ENCODE results near the gene L3MBTL4. TPM values are rescaled to one million over a fixed set of nuclear protein-coding genes. Genes with fewer than 3 reads are reported as not detected.

The L3MBTL4 gene
- polyA plus RNA-seq, 3 donors, result 4.7 to 5.7 (median 5.1) TPM

DNA sequence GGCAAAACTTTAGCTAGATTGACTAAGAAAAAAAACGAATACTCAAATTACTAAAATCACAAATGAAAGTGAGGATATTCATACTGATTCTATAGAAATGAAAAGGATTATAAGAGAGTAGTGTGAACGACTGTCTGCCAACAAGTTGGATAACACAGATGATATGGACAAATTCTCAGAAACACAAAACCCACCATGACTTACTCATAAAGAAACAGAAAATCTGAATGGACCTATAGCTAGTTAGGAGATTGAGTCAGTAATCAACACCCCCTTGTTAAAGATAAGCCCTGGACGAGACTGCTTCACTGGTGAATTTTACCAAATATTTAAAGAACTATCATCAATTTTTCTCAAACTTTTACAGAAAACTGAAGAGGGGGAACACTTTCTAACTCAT, 410.6 kb downstream of the L3MBTL4 start:
- no peak for DNase-seq (ENCODE audit: low read depth in 3 of 3, low spot score in 2 of 3)

DNA sequence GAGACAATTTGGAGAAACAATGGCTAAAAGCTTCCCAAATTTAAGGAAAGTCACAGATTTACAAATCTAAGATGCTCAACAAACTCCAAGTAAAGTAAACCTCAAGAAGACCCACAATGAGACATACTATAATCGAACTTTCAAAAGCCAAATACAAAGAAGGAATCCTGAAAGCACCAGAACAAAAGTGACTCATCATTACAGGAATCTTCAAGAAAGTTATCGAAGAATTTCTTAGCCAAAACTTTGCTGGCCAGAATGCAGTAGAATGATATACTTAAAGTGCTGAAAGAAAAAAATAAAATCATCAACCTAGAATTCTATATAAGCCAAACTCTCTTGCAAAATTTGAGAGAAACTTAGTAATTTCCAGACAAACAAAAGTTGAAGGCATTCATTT, 412.8 kb downstream of the L3MBTL4 start:
- DNase-seq (ENCODE audit: low read depth in 3 of 3, low spot score in 2 of 3), result no peak

DNA sequence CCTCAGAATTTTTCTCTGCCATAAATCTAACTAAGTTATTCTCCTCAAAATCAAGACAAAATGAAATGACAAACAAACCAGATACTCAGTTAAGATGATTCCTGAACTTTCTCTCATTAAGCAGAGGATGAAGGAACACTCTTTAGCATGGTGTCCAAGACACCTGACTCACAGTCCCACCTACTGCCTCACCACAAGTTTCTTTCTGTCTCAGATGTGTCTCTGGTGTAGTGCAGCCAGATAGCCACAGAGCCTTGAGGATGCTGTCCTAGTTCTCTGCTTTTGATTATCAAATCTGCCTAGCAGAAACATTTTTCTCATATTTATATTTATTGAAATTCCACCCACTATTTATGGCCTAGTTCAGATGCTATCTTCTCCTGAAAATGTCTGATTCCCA, 415.8 kb downstream of the L3MBTL4 start:
- DNase-seq (ENCODE audit: low read depth in 3 of 3, low spot score in 2 of 3), result no peak

DNA sequence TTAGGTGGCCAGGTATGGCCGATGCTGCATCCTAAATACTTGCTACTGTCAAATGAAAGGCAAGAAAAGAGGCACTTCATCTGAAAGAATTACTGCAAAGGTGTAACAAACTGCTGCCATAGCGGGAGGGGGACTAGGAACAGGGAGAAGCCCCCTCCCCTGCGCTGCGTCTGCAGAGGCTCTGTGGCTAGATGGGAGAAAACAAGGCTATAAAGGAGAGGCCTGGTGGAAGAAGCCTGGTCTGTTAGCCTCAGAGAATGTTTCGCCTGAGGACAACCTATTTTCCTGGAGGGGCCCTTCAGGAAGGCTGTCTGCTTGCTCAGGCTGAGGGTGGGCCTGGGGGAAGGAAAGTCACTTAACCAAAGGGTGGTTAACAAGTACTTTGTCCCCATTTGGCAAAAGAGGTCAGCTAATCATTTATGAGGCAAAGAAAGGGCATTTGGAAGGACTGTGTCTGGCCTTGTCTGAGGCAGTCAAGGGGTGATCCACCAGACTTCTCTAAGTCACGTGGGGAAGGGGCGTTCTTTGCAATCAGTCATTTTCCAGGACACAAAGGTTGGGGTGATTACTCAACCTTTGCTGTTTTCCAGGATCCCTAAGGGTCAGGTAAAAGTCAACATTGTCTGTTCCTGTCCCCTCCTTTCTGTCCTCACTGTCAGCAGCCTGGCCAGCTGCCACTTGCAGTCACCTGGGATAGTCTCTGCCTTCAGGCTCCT, 416.4 kb downstream of the L3MBTL4 start:
- DNase-seq (ENCODE audit: low read depth in 3 of 3, low spot score in 2 of 3), result no peak

DNA sequence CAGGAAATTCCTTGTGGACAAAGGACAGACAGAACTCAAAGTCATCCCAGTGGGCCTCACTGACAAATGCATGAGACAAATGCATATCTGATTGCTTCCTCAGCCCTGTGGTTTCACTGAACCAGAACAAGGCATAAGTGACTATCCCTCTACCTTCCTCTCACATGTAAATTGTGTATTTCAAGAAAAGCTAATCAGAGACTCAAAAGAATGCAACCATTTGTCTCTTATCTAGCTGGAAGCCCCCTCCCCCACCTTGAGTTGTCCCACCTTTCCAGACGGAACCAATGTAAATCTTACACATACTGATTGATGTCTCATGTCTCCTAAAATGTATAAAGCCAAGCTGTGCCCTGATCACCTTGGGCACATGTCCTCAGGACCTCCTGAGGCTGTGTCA, 417.4 kb downstream of the L3MBTL4 start:
- no peak for DNase-seq (ENCODE audit: low read depth in 3 of 3, low spot score in 2 of 3)

DNA sequence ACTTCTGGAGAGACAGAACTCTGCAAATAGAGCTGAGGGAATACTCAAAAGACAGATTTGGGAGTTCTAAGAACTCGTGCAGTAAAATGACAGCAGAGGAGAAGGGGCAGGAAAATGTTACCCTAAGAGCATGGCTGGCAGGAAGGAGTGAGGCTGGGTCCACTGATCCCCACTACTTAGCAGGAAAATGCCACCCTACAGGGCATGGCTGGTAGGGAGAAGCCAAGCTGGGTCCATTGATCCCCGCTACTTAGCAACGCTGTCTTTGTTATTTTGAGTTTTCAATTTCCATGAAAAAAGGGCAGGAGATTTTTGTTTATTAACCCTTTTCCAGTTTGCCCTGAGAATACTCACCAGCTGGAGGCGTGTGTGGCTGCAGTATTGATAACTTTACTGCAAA, 419.1 kb downstream of the L3MBTL4 start:
- DNase-seq (ENCODE audit: low read depth in 3 of 3, low spot score in 2 of 3), result no peak

DNA sequence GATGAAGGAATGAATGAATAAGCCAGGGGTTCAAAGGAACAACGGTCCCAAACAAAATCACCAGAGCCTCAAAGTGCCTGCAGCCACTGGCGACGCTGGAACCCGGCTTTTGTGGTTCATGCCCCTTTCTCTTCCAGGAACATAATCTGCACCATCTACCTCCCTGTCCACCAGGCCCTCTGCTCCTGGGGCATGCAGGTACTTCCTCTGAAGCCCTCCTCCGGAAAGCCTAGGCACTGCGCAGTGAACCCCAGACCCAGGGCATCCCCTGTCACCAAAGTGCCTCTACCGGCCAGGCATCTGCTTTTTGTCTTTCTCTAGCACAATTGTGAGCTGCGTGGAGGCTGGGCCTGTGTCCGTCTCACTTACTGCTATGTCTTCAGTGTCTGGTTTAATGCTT, 420.8 kb downstream of the L3MBTL4 start:
- no peak for DNase-seq (ENCODE audit: low read depth in 3 of 3, low spot score in 2 of 3)

DNA sequence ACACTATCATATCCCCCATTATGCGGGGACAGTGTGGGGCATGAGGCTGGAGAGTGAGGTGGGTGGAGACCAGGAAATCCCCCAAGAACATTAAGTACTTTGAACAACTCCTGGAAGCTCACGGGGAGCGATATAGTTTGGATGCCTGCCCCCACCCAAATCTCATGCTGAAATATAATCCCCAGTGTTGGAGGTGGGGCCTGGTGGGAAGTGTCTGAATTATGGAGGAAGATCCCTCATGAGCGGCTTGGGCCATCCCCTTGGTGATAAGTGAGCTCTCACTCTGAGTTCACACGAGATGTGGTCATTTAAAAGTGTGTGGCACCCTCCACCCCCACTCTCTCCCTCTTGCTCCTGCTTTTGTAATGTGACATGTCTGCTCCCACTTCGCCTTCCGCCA, 422.3 kb downstream of the L3MBTL4 start:
- no peak for DNase-seq (ENCODE audit: low read depth in 3 of 3, low spot score in 2 of 3)

DNA sequence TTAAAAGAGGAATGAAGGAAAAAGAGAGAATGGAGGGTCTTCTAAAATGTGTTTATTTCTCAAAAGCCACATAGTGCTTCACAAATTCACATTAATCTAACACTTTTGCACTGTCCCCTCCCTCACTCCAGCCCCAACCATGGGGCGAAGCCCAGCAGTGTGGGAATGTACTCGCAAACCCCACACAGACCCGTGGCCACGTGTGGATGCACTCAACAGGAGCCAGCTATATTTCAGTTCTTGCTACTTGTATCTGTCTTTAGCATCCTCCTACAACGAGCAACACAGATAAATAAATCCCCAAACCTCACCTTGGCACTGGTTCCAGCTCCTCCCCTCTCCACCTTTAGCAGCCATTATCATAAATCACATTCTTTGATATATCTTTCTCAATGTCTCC, 427.5 kb downstream of the L3MBTL4 start:
- no peak for DNase-seq (ENCODE audit: low read depth in 3 of 3, low spot score in 2 of 3)

DNA sequence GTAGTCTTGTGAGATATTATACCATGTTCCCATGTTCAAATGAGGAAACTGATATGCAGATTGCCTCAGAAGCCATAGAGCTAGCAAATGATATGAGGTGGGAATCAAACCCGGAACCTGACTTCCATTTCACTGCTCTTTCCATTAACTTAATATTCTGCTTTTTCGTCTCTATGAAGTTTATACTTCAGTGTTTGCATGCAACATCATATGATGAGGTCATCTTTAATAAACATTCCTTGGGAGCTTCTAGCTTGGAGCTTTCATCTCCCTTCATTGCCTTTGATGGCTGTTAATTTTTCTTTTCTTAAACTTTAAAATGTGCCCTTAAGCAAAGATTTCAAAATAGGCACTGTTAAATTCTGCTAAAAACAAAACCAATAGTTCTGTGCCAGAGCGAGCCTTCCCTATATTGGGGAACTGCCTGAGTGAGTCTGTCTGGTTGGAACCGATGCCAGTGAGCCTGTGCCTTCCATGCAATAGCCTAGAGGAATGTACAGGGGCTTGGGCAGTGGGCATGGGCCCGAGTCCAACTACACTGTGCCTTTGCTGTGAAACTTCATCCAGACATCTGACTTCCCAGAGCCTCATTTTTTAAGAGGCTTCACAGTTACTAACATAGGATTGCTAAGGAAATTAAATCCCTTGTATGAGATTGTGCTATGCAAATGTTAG, 428.3 kb downstream of the L3MBTL4 start:
- DNase-seq (ENCODE audit: low read depth in 3 of 3, low spot score in 2 of 3), result no peak

DNA sequence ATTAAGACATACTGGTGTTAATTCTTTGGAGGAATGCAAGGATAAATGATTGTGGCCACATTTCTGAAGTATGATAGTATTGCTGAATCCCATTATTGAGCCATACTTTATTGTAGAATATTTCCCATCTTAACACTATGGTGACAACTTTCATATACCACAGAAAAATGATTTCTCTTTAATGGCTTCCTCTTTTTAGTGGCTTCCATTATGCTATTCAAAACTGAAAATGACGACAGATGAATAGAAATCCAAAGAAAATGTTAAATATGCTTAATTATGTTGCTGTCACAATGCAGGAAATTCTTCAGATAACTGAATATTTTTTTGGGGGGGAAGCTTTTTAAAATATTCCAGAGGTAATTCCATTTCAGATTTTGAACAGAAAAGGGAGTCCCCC, 430.5 kb downstream of the L3MBTL4 start:
- DNase-seq (ENCODE audit: low read depth in 3 of 3, low spot score in 2 of 3), result no peak

DNA sequence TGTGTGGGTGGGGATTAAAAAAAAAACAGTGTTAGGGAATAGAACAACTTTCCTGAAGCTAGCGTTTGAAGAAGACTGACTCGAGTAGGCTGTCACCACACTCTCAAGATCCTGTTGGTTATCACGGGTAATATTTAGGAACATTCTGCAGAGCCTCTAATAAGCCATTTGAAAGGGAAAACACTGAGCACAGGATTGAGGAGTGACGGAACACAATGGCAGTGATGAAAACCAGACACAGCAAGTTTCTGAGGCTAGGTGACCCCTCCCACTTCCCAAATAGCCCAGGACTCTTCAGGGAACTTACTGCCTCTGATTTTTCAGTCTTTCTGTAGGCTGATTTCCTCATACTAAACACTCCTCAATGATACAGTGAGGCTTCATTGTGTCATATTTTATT, 431.2 kb downstream of the L3MBTL4 start:
- DNase-seq (ENCODE audit: low read depth in 3 of 3, low spot score in 2 of 3), result no peak

DNA sequence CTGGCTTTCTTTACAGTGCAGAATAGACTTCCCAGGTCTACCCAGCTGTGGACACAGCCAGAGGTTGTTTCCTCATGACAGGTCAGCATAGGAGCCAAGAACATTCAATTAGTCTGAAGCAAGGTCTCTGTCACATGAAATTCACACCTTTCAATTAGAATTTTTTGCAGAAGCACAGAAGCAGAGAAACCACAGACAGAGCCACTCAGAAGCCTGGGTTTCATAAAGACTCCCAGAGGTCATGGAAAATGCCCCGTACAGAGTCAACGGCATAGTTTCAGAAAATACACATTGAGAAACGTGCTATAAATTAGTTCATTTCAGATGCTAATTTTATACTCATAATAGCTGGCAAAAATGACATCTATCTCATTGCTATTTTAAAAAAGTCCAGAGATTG, 432.4 kb downstream of the L3MBTL4 start:
- no peak for DNase-seq (ENCODE audit: low read depth in 3 of 3, low spot score in 2 of 3)

DNA sequence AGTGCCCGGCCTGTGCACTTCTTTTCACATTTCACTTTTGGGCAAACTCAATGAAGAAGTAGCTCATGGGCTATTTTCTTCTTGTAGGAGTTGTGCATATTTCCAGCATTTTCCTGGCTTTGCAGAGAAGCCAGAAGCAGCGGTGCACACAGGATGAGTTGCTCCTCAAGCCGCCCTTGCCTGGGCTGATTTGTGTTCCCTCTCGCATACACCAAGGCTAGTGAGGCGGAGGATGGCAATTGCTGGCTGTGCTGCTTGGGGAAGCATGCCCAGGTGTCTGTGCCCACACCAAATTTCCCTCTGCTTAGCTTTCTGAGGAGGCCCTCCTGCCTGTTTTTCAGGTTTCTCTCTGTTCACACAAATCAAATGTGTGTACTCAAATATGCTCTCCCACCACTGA, 434.0 kb downstream of the L3MBTL4 start:
- no peak for DNase-seq (ENCODE audit: low read depth in 3 of 3, low spot score in 2 of 3)

DNA sequence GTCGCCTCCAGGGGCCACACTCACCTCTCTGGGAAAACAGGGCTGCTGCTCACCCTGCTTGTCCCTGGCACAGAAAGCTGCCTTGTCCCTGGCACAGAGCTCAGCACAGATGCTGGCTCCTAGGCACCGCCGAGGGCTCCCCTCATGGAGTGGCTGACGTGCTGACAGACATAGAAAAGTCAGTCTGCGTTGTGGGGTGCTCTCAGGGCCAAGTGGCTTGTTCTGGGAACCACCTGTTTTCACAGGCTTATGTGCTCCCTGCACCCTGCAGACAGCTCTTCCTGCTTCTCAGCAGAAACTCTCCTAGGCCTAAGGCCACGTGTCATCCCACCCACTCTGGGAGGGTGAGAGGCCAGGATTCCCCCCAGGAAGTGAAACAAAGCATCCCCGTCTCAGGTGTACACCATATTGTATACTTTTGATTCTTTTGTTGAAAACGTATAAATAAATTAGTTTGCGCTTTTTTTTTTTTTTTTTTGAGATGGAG, 434.7 kb downstream of the L3MBTL4 start:
- no peak for DNase-seq (ENCODE audit: low read depth in 3 of 3, low spot score in 2 of 3)

DNA sequence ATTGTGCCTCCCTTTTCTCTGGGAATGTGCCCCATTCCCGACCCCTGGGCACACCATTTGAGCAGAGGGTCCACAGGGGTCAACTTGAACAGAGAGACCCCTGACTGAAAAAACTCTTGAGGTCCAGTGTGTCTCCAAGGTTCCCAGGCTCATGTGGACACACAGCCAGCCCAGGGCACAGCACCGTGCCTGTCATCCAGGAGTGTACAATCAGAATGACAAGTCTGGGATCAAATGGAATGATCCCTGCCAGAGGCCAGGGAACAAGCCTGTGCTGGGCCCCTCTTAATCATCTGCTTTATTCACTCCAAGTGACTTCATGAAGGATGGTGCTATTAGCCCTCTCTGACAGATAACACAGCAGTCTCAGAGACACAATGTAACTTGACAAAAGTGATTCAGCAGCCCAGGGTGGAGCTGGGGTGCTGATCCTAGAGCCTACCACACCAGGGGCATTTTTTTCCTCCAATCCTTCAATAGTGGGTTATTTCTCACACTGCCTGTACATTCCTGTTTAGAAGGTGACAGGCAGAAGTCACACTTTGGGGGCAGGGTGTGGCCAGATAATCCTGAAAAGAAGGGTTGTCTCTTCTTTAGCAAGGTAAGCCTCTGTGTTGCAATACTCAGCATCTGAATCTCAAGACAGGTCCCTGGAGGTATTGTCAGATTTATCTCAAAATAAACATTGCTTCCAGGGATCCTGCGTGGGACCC, 435.4 kb downstream of the L3MBTL4 start:
- DNase-seq (ENCODE audit: low read depth in 3 of 3, low spot score in 2 of 3), result no peak

DNA sequence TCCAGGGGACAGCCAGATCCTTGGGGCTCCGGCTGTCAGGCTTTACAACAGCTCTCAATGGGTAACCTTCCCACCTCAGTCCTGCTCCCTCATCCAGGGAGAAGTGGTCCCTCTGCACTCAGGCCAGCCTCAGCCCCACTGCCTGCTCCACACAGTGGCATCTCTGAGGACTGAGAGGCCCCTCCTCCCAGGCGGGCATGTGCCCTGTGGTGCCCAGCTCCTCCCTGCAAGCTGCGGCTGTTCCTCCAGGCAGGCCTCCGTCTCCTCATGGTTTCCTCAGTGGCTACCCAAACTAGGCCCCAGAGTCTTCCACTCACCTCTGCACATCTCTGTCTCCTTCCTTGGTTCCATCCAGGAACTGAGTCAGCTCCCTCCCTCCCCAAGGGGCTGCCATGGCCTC, 437.7 kb downstream of the L3MBTL4 start:
- DNase-seq (ENCODE audit: low read depth in 3 of 3, low spot score in 2 of 3), result no peak

DNA sequence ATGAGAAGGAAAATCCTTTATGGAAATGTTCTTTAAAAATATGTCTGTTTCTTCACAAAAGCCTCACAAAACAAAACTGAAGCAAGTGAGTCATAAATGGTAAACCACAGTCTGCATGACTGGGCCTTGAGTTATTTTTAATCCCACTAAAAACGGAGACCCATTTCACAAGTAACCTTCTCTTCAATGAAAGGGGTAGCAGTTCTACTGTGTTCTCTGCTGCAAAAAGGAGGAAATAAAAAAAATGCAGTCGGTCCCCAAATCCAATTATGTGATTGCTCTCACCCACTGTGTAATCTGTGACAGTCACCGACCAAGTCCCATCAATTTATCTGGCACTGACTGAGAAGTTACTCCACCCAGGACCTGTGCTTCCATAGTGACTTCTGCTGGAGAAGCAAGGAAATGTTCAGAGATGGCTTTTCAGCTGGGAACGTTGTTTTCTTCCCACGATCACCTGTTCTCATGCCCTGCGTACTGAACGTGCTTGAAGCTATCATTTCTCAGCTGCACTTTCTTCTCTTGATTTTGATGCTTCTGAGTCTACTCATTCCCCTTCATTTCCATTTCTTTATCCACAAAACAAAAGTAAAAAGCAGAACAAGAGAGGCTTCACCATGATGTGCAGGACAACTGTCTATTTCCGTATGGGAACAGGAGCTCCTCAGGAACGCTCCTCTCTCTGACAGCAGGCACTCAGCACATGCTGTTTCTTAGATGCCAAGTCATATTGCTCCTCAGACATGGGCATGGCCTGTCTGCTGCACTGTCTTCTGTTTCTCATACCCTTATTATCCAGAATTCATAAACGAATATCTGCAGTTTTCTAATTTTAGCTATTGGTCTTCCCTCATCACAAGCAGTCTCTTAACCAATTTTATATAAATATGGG, 439.4 kb downstream of the L3MBTL4 start:
- no peak for DNase-seq (ENCODE audit: low read depth in 3 of 3, low spot score in 2 of 3)

DNA sequence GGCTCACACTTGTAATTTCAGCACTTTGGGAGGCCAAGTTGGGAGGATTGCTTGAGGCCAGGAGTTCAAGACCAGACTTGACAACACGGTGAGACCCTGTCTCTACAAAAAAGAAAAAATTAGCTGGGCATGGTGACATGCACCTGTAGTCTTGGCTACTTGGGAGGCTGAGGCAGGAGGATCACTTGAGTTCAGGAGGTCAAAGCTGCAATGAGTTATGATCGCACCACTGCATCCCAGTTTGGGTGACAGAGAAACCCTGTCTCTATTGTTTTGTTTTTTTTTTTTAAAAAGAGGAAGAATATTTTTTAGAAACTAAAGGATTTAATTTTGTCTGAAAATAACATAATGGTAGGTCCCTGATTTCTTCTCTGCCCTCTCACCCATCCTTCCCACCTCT, 440.0 kb downstream of the L3MBTL4 start:
- DNase-seq (ENCODE audit: low read depth in 3 of 3, low spot score in 2 of 3), result no peak

DNA sequence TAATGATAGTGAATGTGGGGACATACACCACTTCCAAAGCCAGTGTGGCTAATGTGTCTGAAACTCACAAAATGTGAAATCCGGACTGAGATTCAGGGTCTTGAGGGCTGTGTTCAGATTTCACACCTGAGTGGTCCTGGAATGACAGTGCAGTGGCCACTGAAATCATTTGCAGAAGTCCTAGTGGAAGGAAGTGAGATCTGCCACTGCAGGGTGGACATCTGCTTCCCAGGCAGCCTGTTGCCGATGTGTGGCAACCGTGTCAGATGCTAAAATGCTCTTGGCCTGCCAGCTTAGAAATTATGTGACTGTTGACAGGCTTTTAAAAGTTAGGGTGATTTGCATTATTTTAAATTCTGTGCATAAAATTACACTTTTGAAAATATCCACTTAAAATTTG, 441.6 kb downstream of the L3MBTL4 start:
- DNase-seq (ENCODE audit: low read depth in 3 of 3, low spot score in 2 of 3), result no peak

DNA sequence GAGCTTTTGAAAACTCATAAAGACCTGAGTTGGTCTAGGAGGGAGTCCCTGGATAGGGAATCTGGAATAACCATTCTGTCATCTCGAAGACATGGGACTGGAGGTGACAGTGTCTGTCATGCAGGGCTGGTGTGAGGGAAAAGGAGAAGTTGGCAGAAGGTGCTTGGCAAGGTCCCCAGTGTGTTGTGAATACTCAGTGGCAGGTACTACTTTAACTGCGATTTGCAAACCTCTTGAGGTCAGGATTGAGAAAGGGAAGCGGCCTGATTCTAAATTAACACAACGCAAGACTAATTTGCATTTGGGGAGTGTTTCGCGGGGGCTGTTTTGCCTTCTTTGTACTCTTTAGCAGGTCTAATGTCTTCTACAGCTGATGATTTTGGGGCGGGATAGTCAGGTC, 442.4 kb downstream of the L3MBTL4 start:
- DNase-seq (ENCODE audit: low read depth in 3 of 3, low spot score in 2 of 3), result no peak

All from right renal cortex interstitium (tissue), 3 donors.